ENCODE measurements around the gene FOXC1. TPM values are rescaled to one million over a fixed set of nuclear protein-coding genes. Genes with fewer than 3 reads are reported as not detected.

Gene FOXC1
- total and polyA plus RNA-seq, 10 of the 15 experiments (the other 5 are each of a cell fraction or from before 2014, with no cell fraction given): 0.13 to 1.5 (median 0.48) TPM; not detected in 2

DNA sequence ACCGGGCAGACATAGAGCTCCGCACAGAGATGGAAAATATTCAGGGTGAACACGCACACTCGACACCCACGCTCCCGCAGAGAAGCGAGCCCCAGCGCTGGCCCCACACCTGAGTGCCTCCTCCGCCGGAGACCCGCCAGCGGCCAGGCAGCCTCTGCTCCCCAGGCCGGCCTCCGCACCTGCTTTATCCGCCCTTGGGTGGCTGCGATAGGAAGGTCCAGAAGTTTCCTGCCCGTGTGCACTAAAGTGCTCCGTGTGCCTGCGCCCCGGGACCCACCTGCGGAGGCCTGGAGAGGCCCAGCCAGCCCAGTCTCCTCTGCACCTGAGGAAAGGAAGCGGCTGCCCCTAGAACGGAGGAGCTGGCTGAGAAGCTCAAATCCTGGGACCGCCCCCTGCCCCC lies 10.8 kb upstream of the FOXC1 start:
- Histone ChIP-seq H4K20me1 (ENCODE audit: control insufficient read depth, insufficient read depth) (no peaks in the 10 kb centered on the region), H3K36me3 (ENCODE audit: control insufficient read depth in 2 of 2, insufficient read depth in 2 of 2, low read length in 1 of 2) (no peaks in the 10 kb centered on the region), H3K79me2 (ENCODE audit: control insufficient read depth, insufficient read depth, low read length) (no peaks in the 10 kb centered on the region), H3K9me3 (replicated peaks; ENCODE audit: control insufficient read depth, insufficient read depth, low read length) (no peaks in the 10 kb centered on the region), H2AFZ (ENCODE audit: control insufficient read depth, low read depth, low read length) (no peak overlapping the region), H3K4me3 (no peak overlapping the region), H3K4me2 (ENCODE audit: control insufficient read depth, insufficient read depth) (no peak overlapping the region), H3K27ac (ENCODE audit: control insufficient read depth, insufficient read depth) (no peak overlapping the region), H3K9ac (ENCODE audit: control insufficient read depth, insufficient read depth, low read length) (no peak overlapping the region), H3K27me3 (replicated peaks in 1 of 2; ENCODE audit: control insufficient read depth in 2 of 2, insufficient read depth in 2 of 2, low read length in 1 of 2) (peaks cover 3 to 5% of the 10 kb centered on the region in 2 experiments), H3K4me1 (ENCODE audit: control insufficient read depth, insufficient read depth, low read length) (no peaks in the 10 kb centered on the region)
- DNase-seq (ENCODE audit: low read depth, low spot score): no peak
- ChIA-PET SMC1A (ENCODE audit: uncharacterized antibody, unreplicated experiment) (interaction anchor here (1.1 to 1.6 kb wide), 2 partner anchors 505 to 509 kb away, joined by 3 to 6 read pairs; no protein-coding TSS in a partner anchor), POLR2A (no interaction called here), CTCF (interaction anchor here (0.7 to 3.8 kb wide), 7 partner anchors 19 to 1110 kb away, joined by 3 to 33 read pairs (median 8); no protein-coding TSS in a partner anchor), RAD21 (ENCODE audit: unreplicated experiment) (interaction anchor here (0.6 to 1.8 kb wide), 3 partner anchors 19 to 755 kb away, joined by 3 to 8 read pairs (median 5); no protein-coding TSS in a partner anchor)
- in situ Hi-C loops (cut with MboI): loop anchor here (10.0 to 25.0 kb wide), 2 partner anchors 1156 to 1338 kb away; partner anchors contain the start of gene MYLK4
- no peak for FAIRE-seq
- BruUV-seq (replicated peaks): no TSS peak
- intact Hi-C loops (cut with micrococcal nuclease; ENCODE audit: unreplicated experiment): loop anchor here (10.0 kb wide), 1 partner anchor 846 kb away; no protein-coding TSS in a partner anchor
- no peak for ATAC-seq
- TF ChIP-seq GATAD2B (conservative IDR thresholded peaks at IDR 0.05; ENCODE audit: low read depth): no peak
- no peak for TF ChIP-seq HDAC6 (IDR thresholded peaks at IDR 0.05; ENCODE audit: unreplicated experiment)
- no peak for TF ChIP-seq DPF2 (IDR thresholded peaks at IDR 0.05)
- TF ChIP-seq KLF5 (IDR thresholded peaks at IDR 0.05; ENCODE audit: partially characterized antibody): no peak
- no peak for TF ChIP-seq HDGF (IDR thresholded peaks at IDR 0.05)
- no peak for TF ChIP-seq CHD2 (IDR thresholded peaks at IDR 0.05; ENCODE audit: borderline replicate concordance, low read depth, low read length)
- TF ChIP-seq RUNX3 (IDR thresholded peaks at IDR 0.05; ENCODE audit: low read length): no peak
- TF ChIP-seq MYC (IDR thresholded peaks at IDR 0.05; ENCODE audit: insufficient read depth, insufficient read length, insufficient replicate concordance, low read length, severe bottlenecking): no peak
- TF ChIP-seq, protein P1, sequence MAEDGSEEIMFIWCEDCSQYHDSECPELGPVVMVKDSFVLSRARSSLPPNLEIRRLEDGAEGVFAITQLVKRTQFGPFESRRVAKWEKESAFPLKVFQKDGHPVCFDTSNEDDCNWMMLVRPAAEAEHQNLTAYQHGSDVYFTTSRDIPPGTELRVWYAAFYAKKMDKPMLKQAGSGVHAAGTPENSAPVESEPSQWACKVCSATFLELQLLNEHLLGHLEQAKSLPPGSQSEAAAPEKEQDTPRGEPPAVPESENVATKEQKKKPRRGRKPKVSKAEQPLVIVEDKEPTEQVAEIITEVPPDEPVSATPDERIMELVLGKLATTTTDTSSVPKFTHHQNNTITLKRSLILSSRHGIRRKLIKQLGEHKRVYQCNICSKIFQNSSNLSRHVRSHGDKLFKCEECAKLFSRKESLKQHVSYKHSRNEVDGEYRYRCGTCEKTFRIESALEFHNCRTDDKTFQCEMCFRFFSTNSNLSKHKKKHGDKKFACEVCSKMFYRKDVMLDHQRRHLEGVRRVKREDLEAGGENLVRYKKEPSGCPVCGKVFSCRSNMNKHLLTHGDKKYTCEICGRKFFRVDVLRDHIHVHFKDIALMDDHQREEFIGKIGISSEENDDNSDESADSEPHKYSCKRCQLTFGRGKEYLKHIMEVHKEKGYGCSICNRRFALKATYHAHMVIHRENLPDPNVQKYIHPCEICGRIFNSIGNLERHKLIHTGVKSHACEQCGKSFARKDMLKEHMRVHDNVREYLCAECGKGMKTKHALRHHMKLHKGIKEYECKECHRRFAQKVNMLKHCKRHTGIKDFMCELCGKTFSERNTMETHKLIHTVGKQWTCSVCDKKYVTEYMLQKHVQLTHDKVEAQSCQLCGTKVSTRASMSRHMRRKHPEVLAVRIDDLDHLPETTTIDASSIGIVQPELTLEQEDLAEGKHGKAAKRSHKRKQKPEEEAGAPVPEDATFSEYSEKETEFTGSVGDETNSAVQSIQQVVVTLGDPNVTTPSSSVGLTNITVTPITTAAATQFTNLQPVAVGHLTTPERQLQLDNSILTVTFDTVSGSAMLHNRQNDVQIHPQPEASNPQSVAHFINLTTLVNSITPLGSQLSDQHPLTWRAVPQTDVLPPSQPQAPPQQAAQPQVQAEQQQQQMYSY (CRISPR knock-in tag; IDR thresholded peaks at IDR 0.05): no peak
- TF ChIP-seq, protein P2, sequence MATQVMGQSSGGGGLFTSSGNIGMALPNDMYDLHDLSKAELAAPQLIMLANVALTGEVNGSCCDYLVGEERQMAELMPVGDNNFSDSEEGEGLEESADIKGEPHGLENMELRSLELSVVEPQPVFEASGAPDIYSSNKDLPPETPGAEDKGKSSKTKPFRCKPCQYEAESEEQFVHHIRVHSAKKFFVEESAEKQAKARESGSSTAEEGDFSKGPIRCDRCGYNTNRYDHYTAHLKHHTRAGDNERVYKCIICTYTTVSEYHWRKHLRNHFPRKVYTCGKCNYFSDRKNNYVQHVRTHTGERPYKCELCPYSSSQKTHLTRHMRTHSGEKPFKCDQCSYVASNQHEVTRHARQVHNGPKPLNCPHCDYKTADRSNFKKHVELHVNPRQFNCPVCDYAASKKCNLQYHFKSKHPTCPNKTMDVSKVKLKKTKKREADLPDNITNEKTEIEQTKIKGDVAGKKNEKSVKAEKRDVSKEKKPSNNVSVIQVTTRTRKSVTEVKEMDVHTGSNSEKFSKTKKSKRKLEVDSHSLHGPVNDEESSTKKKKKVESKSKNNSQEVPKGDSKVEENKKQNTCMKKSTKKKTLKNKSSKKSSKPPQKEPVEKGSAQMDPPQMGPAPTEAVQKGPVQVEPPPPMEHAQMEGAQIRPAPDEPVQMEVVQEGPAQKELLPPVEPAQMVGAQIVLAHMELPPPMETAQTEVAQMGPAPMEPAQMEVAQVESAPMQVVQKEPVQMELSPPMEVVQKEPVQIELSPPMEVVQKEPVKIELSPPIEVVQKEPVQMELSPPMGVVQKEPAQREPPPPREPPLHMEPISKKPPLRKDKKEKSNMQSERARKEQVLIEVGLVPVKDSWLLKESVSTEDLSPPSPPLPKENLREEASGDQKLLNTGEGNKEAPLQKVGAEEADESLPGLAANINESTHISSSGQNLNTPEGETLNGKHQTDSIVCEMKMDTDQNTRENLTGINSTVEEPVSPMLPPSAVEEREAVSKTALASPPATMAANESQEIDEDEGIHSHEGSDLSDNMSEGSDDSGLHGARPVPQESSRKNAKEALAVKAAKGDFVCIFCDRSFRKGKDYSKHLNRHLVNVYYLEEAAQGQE (IDR thresholded peaks at IDR 0.05; ENCODE audit: low read depth, low read length): no peak
- no peak for TF ChIP-seq SIX5 (IDR thresholded peaks at IDR 0.05; ENCODE audit: low read depth, low read length, severe bottlenecking)
- TF ChIP-seq ETV6 (conservative IDR thresholded peaks at IDR 0.05 in 1 of 2, IDR thresholded peaks at IDR 0.05 in 1 of 2; ENCODE audit: borderline replicate concordance in 1 of 2, low read depth in 1 of 2): no peak
- no peak for TF ChIP-seq SMAD1 (IDR thresholded peaks at IDR 0.05; ENCODE audit: low read depth, partially characterized antibody)
- TF ChIP-seq BACH1 (IDR thresholded peaks at IDR 0.05; ENCODE audit: borderline replicate concordance): no peak
- no peak for TF ChIP-seq CHD4 (IDR thresholded peaks at IDR 0.05)
- WGBS (ENCODE audit: insufficient coverage, insufficient replicate concordance, low lambda C conversion rate, missing lambda C conversion rate): 73% methylated on average over 24 of the region's 24 CpGs

All from GM12878 (cell line).